ENCODE measurements around the gene PDE8B.
A peak's percentile ranks its signal among the peaks of the same experiment; 100 is the strongest.

Gene PDE8B

GRCh38 chr5:77358255-77359205 is 148.1 kb downstream of the PDE8B start:
- TF ChIP-seq RAD21 (IDR thresholded peaks at IDR 0.05; ENCODE audit: low read depth) (no peak), ZBTB7A (IDR thresholded peaks at IDR 0.05; ENCODE audit: low read depth) (no peak), YY1 (IDR thresholded peaks at IDR 0.05; ENCODE audit: low read depth) (no peak), NFIC (IDR thresholded peaks at IDR 0.05) (no peak), CREB1 (IDR thresholded peaks at IDR 0.05; ENCODE audit: low read depth) (no peak), CEBPB (IDR thresholded peaks at IDR 0.05) (peak; percentile 75), FOXM1 (IDR thresholded peaks at IDR 0.05; ENCODE audit: borderline replicate concordance, low read depth) (no peak), MAX (IDR thresholded peaks at IDR 0.05) (no peak)
- TF ChIP-seq, protein P1, sequence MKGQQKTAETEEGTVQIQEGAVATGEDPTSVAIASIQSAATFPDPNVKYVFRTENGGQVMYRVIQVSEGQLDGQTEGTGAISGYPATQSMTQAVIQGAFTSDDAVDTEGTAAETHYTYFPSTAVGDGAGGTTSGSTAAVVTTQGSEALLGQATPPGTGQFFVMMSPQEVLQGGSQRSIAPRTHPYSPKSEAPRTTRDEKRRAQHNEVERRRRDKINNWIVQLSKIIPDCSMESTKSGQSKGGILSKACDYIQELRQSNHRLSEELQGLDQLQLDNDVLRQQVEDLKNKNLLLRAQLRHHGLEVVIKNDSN (IDR thresholded peaks at IDR 0.05): no peak

GRCh38 chr5:77359231-77359630 is 148.8 kb downstream of the PDE8B start:
- TF ChIP-seq, protein P1 (IDR thresholded peaks at IDR 0.05): no peak
- TF ChIP-seq ZBTB7A (IDR thresholded peaks at IDR 0.05; ENCODE audit: low read depth) (no peak), RAD21 (IDR thresholded peaks at IDR 0.05; ENCODE audit: low read depth) (no peak), MAX (IDR thresholded peaks at IDR 0.05) (no peak), YY1 (IDR thresholded peaks at IDR 0.05; ENCODE audit: low read depth) (no peak), NFIC (IDR thresholded peaks at IDR 0.05) (no peak), FOXM1 (IDR thresholded peaks at IDR 0.05; ENCODE audit: borderline replicate concordance, low read depth) (no peak), TCF12 (IDR thresholded peaks at IDR 0.05; ENCODE audit: low read depth) (no peak), CEBPB (IDR thresholded peaks at IDR 0.05) (no peak), CREB1 (IDR thresholded peaks at IDR 0.05; ENCODE audit: low read depth) (no peak), EGR1 (IDR thresholded peaks at IDR 0.05) (no peak), EP300 (IDR thresholded peaks at IDR 0.05; ENCODE audit: borderline replicate concordance) (no peak), TAF1 (IDR thresholded peaks at IDR 0.05; ENCODE audit: low read depth) (no peak), TEAD4 (IDR thresholded peaks at IDR 0.05) (no peak)
- TF ChIP-seq, protein P2, sequence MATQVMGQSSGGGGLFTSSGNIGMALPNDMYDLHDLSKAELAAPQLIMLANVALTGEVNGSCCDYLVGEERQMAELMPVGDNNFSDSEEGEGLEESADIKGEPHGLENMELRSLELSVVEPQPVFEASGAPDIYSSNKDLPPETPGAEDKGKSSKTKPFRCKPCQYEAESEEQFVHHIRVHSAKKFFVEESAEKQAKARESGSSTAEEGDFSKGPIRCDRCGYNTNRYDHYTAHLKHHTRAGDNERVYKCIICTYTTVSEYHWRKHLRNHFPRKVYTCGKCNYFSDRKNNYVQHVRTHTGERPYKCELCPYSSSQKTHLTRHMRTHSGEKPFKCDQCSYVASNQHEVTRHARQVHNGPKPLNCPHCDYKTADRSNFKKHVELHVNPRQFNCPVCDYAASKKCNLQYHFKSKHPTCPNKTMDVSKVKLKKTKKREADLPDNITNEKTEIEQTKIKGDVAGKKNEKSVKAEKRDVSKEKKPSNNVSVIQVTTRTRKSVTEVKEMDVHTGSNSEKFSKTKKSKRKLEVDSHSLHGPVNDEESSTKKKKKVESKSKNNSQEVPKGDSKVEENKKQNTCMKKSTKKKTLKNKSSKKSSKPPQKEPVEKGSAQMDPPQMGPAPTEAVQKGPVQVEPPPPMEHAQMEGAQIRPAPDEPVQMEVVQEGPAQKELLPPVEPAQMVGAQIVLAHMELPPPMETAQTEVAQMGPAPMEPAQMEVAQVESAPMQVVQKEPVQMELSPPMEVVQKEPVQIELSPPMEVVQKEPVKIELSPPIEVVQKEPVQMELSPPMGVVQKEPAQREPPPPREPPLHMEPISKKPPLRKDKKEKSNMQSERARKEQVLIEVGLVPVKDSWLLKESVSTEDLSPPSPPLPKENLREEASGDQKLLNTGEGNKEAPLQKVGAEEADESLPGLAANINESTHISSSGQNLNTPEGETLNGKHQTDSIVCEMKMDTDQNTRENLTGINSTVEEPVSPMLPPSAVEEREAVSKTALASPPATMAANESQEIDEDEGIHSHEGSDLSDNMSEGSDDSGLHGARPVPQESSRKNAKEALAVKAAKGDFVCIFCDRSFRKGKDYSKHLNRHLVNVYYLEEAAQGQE (IDR thresholded peaks at IDR 0.05; ENCODE audit: low read depth): no peak

GRCh38 chr5:77360381-77360780 is 149.9 kb downstream of the PDE8B start:
- TF ChIP-seq MAX (IDR thresholded peaks at IDR 0.05) (no peak), TCF12 (IDR thresholded peaks at IDR 0.05; ENCODE audit: low read depth) (no peak), YY1 (IDR thresholded peaks at IDR 0.05; ENCODE audit: low read depth) (no peak), TAF1 (IDR thresholded peaks at IDR 0.05; ENCODE audit: low read depth) (no peak), NFIC (IDR thresholded peaks at IDR 0.05) (no peak), RAD21 (IDR thresholded peaks at IDR 0.05; ENCODE audit: low read depth) (no peak), CREB1 (IDR thresholded peaks at IDR 0.05; ENCODE audit: low read depth) (no peak), ZBTB7A (IDR thresholded peaks at IDR 0.05; ENCODE audit: low read depth) (no peak), EP300 (IDR thresholded peaks at IDR 0.05; ENCODE audit: borderline replicate concordance) (no peak), FOXM1 (IDR thresholded peaks at IDR 0.05; ENCODE audit: borderline replicate concordance, low read depth) (no peak), TEAD4 (IDR thresholded peaks at IDR 0.05) (no peak), CEBPB (IDR thresholded peaks at IDR 0.05) (no peak)
- TF ChIP-seq, protein P1 (IDR thresholded peaks at IDR 0.05): no peak
- TF ChIP-seq, protein P2 (IDR thresholded peaks at IDR 0.05; ENCODE audit: low read depth): no peak

DNA sequence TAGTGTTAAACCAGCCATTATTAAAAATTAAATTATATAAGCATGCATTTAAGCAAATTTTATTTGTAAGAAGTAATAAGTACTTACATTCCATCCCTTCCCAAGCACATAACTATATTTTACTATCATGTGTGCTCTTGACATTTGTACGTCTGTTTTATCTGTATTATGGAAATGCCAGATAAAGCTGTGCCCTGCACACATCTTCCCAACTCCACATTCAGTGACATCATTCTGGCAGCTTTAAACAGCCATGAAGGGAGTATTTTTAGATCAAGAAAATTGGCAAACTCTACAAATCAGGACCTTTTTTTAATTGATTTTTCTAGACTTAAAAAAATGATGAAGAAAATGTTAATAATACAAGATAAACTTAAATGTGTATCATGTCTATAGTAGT is 150.5 kb downstream of the PDE8B start:
- TF ChIP-seq CREB1 (IDR thresholded peaks at IDR 0.05; ENCODE audit: low read depth) (no peak), YY1 (IDR thresholded peaks at IDR 0.05; ENCODE audit: low read depth) (no peak), FOXM1 (IDR thresholded peaks at IDR 0.05; ENCODE audit: borderline replicate concordance, low read depth) (no peak), NFIC (IDR thresholded peaks at IDR 0.05) (no peak), EP300 (IDR thresholded peaks at IDR 0.05; ENCODE audit: borderline replicate concordance) (no peak), MAX (IDR thresholded peaks at IDR 0.05) (no peak), ZBTB7A (IDR thresholded peaks at IDR 0.05; ENCODE audit: low read depth) (no peak), RAD21 (IDR thresholded peaks at IDR 0.05; ENCODE audit: low read depth) (no peak), TAF1 (IDR thresholded peaks at IDR 0.05; ENCODE audit: low read depth) (no peak), TCF12 (IDR thresholded peaks at IDR 0.05; ENCODE audit: low read depth) (no peak), TEAD4 (IDR thresholded peaks at IDR 0.05) (no peak), EGR1 (IDR thresholded peaks at IDR 0.05) (no peak), CEBPB (IDR thresholded peaks at IDR 0.05) (no peak)
- TF ChIP-seq, protein P2 (IDR thresholded peaks at IDR 0.05; ENCODE audit: low read depth): no peak
- TF ChIP-seq, protein P1 (IDR thresholded peaks at IDR 0.05): no peak

Data from Ishikawa (cell line).